H1 (cell line): ENCODE measurements around the gene TRAPPC5. TPM values are rescaled to one million over a fixed set of nuclear protein-coding genes. Genes with fewer than 3 reads are reported as not detected.

Experiments used
- CTCF ChIA-PET: fragments of 300-600 bp; sonication (Branson Sonifier 250); formaldehyde crosslinking; loops from one replicate; lab custom pipeline; 2021; ENCODE audit not compliant: partially characterized antibody; lab: Charles Lee
- POLR2A ChIA-PET: fragments of 300-600 bp; sonication (Branson Sonifier 250); formaldehyde crosslinking; loops from one replicate; lab custom pipeline; 2021; ENCODE audit warnings: inconsistent platforms; ENCODE audit not compliant: partially characterized antibody; lab: Charles Lee
- DNase-seq, 2 experiments: peaks; one replicate each; pipeline versions ENCODE4 v3.0.0 to v3.0.0-alpha.2; 2010 to 2022; ENCODE audit warnings: low spot score in 2 of 2, low read depth in 1 of 2, mixed read lengths in 1 of 2
- FAIRE-seq: peaks from 2 replicates; lab custom pipeline; 2011; peaks lifted over from hg19 to GRCh38; lab: Jason Lieb, UNC
- H2AFZ ChIP-seq: 2 replicates; pipeline ENCODE4 v1.8.1; 2012; ENCODE audit warnings: low read length, inconsistent platforms
- H2AK5ac ChIP-seq: 2 replicates; pipeline ENCODE4 v1.6.1; 2013; ENCODE audit warnings: low read depth, low read length
- H2BK120ac ChIP-seq: replicated peaks from 2 replicates; pipeline ENCODE3; 2013; ENCODE audit warnings: low read depth, low read length, inconsistent platforms
- H2BK12ac ChIP-seq: 2 replicates; pipeline ENCODE4 v1.6.1; 2013; ENCODE audit warnings: low read depth, low read length
- H2BK15ac ChIP-seq: 2 replicates; pipeline ENCODE4 v1.6.1; 2013; ENCODE audit warnings: low read length
- H2BK20ac ChIP-seq: 2 replicates; pipeline ENCODE4 v1.6.1; 2013; ENCODE audit warnings: low read length
- H2BK5ac ChIP-seq: 2 replicates; pipeline ENCODE4 v1.6.1; 2013; ENCODE audit warnings: low read depth, low read length
- H3K14ac ChIP-seq: 2 replicates; pipeline ENCODE4 v1.6.1; 2013; ENCODE audit warnings: inconsistent platforms; ENCODE audit not compliant: insufficient read length
- H3K18ac ChIP-seq: 2 replicates; pipeline ENCODE4 v1.6.1; 2013; ENCODE audit warnings: low read length; ENCODE audit errors: extremely low read depth
- H3K23ac ChIP-seq: 2 replicates; pipeline ENCODE4 v1.6.1; 2013; ENCODE audit warnings: inconsistent platforms; ENCODE audit not compliant: insufficient read length
- H3K23me2 ChIP-seq: 2 replicates; pipeline ENCODE4 v1.6.1; 2013; ENCODE audit warnings: low read depth, low read length
- H3K27ac ChIP-seq: 2 replicates; pipeline ENCODE4 v1.6.1; 2011; ENCODE audit warnings: low read depth, low read length, inconsistent platforms
- H3K27me3 ChIP-seq, 4 experiments: replicated peaks in 1 of 4; 1 replicate in 1 of 4; 2 replicates in 3 of 4; pipeline versions ENCODE4 v1.6.1 to v1.8.1; 2011 to 2013; ENCODE audit warnings: low read length in 3 of 4, mild to moderate bottlenecking in 3 of 4, inconsistent platforms in 2 of 4, mixed read lengths in 2 of 4, moderate library complexity in 1 of 4; ENCODE audit not compliant: control insufficient read depth in 3 of 4, insufficient read depth in 3 of 4; ENCODE audit errors: extremely low read depth in 1 of 4
- H3K36me3 ChIP-seq, 4 experiments: 2 replicates each; pipeline versions ENCODE4 v1.6.1 to v1.8.1; 2011 to 2013; ENCODE audit warnings: mild to moderate bottlenecking in 4 of 4, low read length in 3 of 4, moderate library complexity in 2 of 4, control low read depth in 1 of 4, inconsistent platforms in 1 of 4; ENCODE audit not compliant: insufficient read depth in 4 of 4, control insufficient read depth in 2 of 4
- H3K4ac ChIP-seq: replicated peaks from 2 replicates; pipeline ENCODE3; 2013; ENCODE audit warnings: low read length, low read depth, mixed read lengths, inconsistent platforms; ENCODE audit not compliant: insufficient read length
- H3K4me1 ChIP-seq, 4 experiments: replicated peaks in 1 of 4; 1 replicate in 1 of 4; 2 replicates in 3 of 4; pipeline versions ENCODE4 v1.6.1 to v1.8.1; 2011 to 2013; ENCODE audit warnings: low read length in 3 of 4, inconsistent platforms in 2 of 4, mixed read lengths in 1 of 4; ENCODE audit not compliant: insufficient read depth in 4 of 4, control insufficient read depth in 3 of 4
- H3K4me2 ChIP-seq, 2 experiments: 2 replicates each; pipeline versions ENCODE4 v1.6.1 to v1.8.1; 2011 to 2013; ENCODE audit warnings: low read depth in 2 of 2, low read length in 2 of 2, control low read depth in 1 of 2, inconsistent platforms in 1 of 2, mild to moderate bottlenecking in 1 of 2; ENCODE audit not compliant: insufficient read depth in 1 of 2
- H3K4me3 ChIP-seq, 4 experiments: fragments of 200-600, 300-600 bp in 1 of 4; sonication (generic), shearing (Covaris generic), sonication (Bioruptor Twin) in 1 of 4; 2 replicates each; pipeline versions ENCODE4 v1.5.1 to v1.8.1; 2011 to 2016; ENCODE audit warnings: low read length in 4 of 4, low read depth in 3 of 4, control low read depth in 2 of 4, inconsistent platforms in 2 of 4, mild to moderate bottlenecking in 2 of 4, mixed read lengths in 1 of 4, moderate library complexity in 1 of 4; ENCODE audit not compliant: insufficient read depth in 2 of 4; ENCODE audit errors: extremely low read depth in 1 of 4
- H3K56ac ChIP-seq: replicated peaks from 2 replicates; pipeline ENCODE3; 2013; ENCODE audit warnings: low read depth, mild to moderate bottlenecking, mixed read lengths, low read length, inconsistent platforms; ENCODE audit not compliant: insufficient read length
- H3K79me1 ChIP-seq: 2 replicates; pipeline ENCODE4 v1.6.1; 2013; ENCODE audit warnings: low read depth, low read length, control low read depth
- H3K79me2 ChIP-seq, 2 experiments: 2 replicates each; pipeline versions ENCODE4 v1.6.1 to v1.8.1; 2012 to 2013; ENCODE audit warnings: low read length in 2 of 2, mild to moderate bottlenecking in 2 of 2, inconsistent platforms in 1 of 2; ENCODE audit not compliant: insufficient read depth in 2 of 2, control insufficient read depth in 1 of 2
- H3K9ac ChIP-seq, 4 experiments: replicated peaks in 1 of 4; 1 replicate in 1 of 4; 2 replicates in 3 of 4; pipeline versions ENCODE4 v1.6.1 to v1.8.1; 2011 to 2013; ENCODE audit warnings: low read depth in 3 of 4, low read length in 3 of 4, control low read depth in 2 of 4, mild to moderate bottlenecking in 2 of 4, moderate library complexity in 2 of 4, inconsistent platforms in 1 of 4; ENCODE audit errors: extremely low read depth in 1 of 4
- H3K9me3 ChIP-seq, 2 experiments: 2 replicates each; pipeline versions ENCODE4 v1.6.1 to v1.8.1; 2012 to 2013; ENCODE audit warnings: mild to moderate bottlenecking in 2 of 2, moderate library complexity in 2 of 2, control low read depth in 1 of 2, inconsistent platforms in 1 of 2, low read depth in 1 of 2, low read length in 1 of 2, mixed read lengths in 1 of 2; ENCODE audit not compliant: insufficient read depth in 2 of 2
- H4K20me1 ChIP-seq, 2 experiments: replicated peaks in 1 of 2; 2 replicates each; pipeline versions ENCODE3 to v1.8.1; 2011 to 2013; ENCODE audit warnings: inconsistent platforms in 2 of 2, low read length in 2 of 2, mild to moderate bottlenecking in 1 of 2; ENCODE audit not compliant: insufficient read depth in 2 of 2, control insufficient read depth in 1 of 2
- H4K5ac ChIP-seq: 2 replicates; pipeline ENCODE4 v1.6.1; 2013; ENCODE audit warnings: low read length, low read depth, mixed read lengths, inconsistent platforms; ENCODE audit not compliant: insufficient read length
- H4K8ac ChIP-seq: 2 replicates; pipeline ENCODE4 v1.8.0; 2013; ENCODE audit warnings: mild to moderate bottlenecking, moderate library complexity, low read length, inconsistent platforms; ENCODE audit not compliant: insufficient read depth; ENCODE audit errors: extremely low read depth
- H4K91ac ChIP-seq: replicated peaks from 2 replicates; pipeline ENCODE3; 2013; ENCODE audit warnings: low read length, mixed read lengths, inconsistent platforms; ENCODE audit not compliant: insufficient read length
- ASH2L ChIP-seq: fragments of 200-600, 300-600 bp; sonication (generic); IDR thresholded peaks from one replicate; pipeline ENCODE4 v1.7.1; 2017; ENCODE audit warnings: low read length
- BCL11A ChIP-seq, 2 experiments: IDR thresholded peaks; one replicate each; pipeline ENCODE4 v1.6.1; 2011; ENCODE audit warnings: low read depth in 2 of 2, low read length in 2 of 2, mild to moderate bottlenecking in 2 of 2
- CBX8 ChIP-seq: fragments of 300-800, 300-1000 bp; sonication (generic); IDR thresholded peaks from 2 replicates; pipeline ENCODE4 v1.7.1; 2016; ENCODE audit warnings: low read depth, low read length, borderline replicate concordance
- CREB1 ChIP-seq: IDR thresholded peaks from 2 replicates; pipeline ENCODE4 v1.6.1; 2012; ENCODE audit warnings: inconsistent platforms
- EZH2 ChIP-seq: fragments of 200-600 bp; sonication (generic); IDR thresholded peaks from 2 replicates; pipeline ENCODE4 v1.7.1; 2012; ENCODE audit warnings: low read depth, mild to moderate bottlenecking, moderate library complexity, low read length, inconsistent platforms; ENCODE audit not compliant: severe bottlenecking
- TAF7 ChIP-seq: optimal IDR thresholded peaks from 2 replicates; pipeline ENCODE3; 2011; ENCODE audit warnings: low read depth, mild to moderate bottlenecking, inconsistent platforms, low read length, moderate library complexity, borderline replicate concordance
- TEAD4 ChIP-seq: IDR thresholded peaks from 2 replicates; pipeline ENCODE4 v1.6.1; 2012; ENCODE audit warnings: low read depth, low read length, inconsistent platforms, mixed read lengths
- ZNF274 ChIP-seq: IDR thresholded peaks from 2 replicates; pipeline ENCODE4 v1.7.0; 2012; ENCODE audit warnings: low read length, borderline replicate concordance; ENCODE audit errors: extremely low read depth
- WGBS, 2 experiments: shearing (Covaris generic) in 1 of 2; methylation state at CpG; one replicate each; pipeline versions ENCODE4 v1.1.6 to v1.1.7; 2013 to 2015; ENCODE audit warnings: low lambda C conversion rate in 2 of 2, mixed read lengths in 2 of 2, inconsistent platforms in 1 of 2, low coverage in 1 of 2, missing lambda C conversion rate in 1 of 2; ENCODE audit not compliant: insufficient replicate concordance in 2 of 2, insufficient coverage in 1 of 2, insufficient read length in 1 of 2; ENCODE audit errors: extremely low coverage in 1 of 2, missing lambda C conversion rate in 1 of 2; 5-methylcytosine and 5-hydroxymethylcytosine counted together
- polyA plus RNA-seq, 7 experiments: library from polyadenylated mRNA; depleted of rRNA in 3 of 7; stranded (reverse) in 5 of 7; unstranded in 2 of 7; fragments of >200 nt in 5 of 7; fragments of 200-250 nt in 2 of 7; gene quantifications; 1 replicate in 5 of 7; 2 replicates in 1 of 7; 4 replicates in 1 of 7; pipeline versions ENCODE4 v1.2.1 to v1.2.3, GENCODE V29; 2011 to 2013; ENCODE audit warnings: missing spikeins in 2 of 7, mixed read lengths in 2 of 7
- total RNA-seq: library from RNA; stranded (reverse); fragmentation: NEBNext Ultra II Directional; extraction: Animal tissue kit (Norgen Biotek cat#: 25700); gene quantifications from 2 replicates; pipeline ENCODE4 v1.2.1, GENCODE V29; 2021

The TRAPPC5 gene
- total and polyA plus RNA-seq, 2 of the 8 experiments (the other 6 are each of a cell fraction or from before 2014, with no cell fraction given): 109 to 120 TPM

- 97% methylated on average over 12 of the region's 12 CpGs; no CpG with 5 or more reads in 1 of the 2 experiments for WGBS, 2 experiments
- no peaks in the 10 kb centered on the region; a peak in 1 of 4 replicates for H3K9me3 ChIP-seq
Measured at GRCh38 chr19:7638802-7639465, 41.7 kb upstream of the TRAPPC5 start.

More at GRCh38 chr19:7638802-7639465, 41.7 kb upstream of the TRAPPC5 start:
- Histone ChIP-seq H2BK12ac (no peak overlapping the region), H2BK5ac (no peak overlapping the region), H4K91ac (no peak overlapping the region), H3K14ac (no peak overlapping the region), H2AFZ (no peak overlapping the region), H3K79me2 (peaks cover 0 to 3% of the 10 kb centered on the region in 2 experiments; a peak in 1 of 4 replicates), H3K4me3 (no peak overlapping the region), H3K23ac (no peak overlapping the region), H2AK5ac (no peak overlapping the region), H3K56ac (no peak overlapping the region), H3K79me1 (no peaks in the 10 kb centered on the region; the same call in 1 of the 2 replicates), H3K27me3 (peaks cover 3 to 19% (median 16%) of the 10 kb centered on the region in 4 experiments), H2BK120ac (no peak overlapping the region), H3K9ac (no peak overlapping the region), H4K5ac (no peak overlapping the region), H2BK20ac (no peak overlapping the region), H3K36me3 (peaks cover 0 to 6% (median 0%) of the 10 kb centered on the region in 4 experiments; a peak in 2 of 8 replicates), H3K4me1 (peaks cover 0 to 10% (median under 1%) of the 10 kb centered on the region in 4 experiments; a peak in 3 of 7 replicates), H4K8ac (no peak overlapping the region), H3K27ac (no peak overlapping the region), H3K4ac (no peak overlapping the region), H3K4me2 (no peak overlapping the region), H4K20me1 (peaks cover under 1 to 15% of the 10 kb centered on the region in 2 experiments), H3K18ac (no peak overlapping the region), H2BK15ac (no peak overlapping the region), H3K23me2 (peaks cover 5% of the 10 kb centered on the region; the same call in 1 of the 2 replicates)
- FAIRE-seq (no peak), DNase-seq (no peak)
- TF ChIP-seq EZH2 (no peak), BCL11A (IDR thresholded peaks at IDR 0.05; ENCODE audit: low read depth in 2 of 2, low read length in 2 of 2) (no peak), CBX8 (no peak), CREB1 (no peak), ZNF274 (no peak), TEAD4 (no peak), TAF7 (no peak), ASH2L (no peak)
- POLR2A ChIA-PET: interaction anchor here (0.5 to 2.0 kb wide), 5 partner anchors 10 to 234 kb away, joined by 3 to 8 read pairs (median 4); partner anchors contain the start of genes PET100, TRAPPC5 and XAB2
- CTCF ChIA-PET: interaction anchor here (1.4 to 1.8 kb wide), 2 partner anchors 10 to 70 kb away, joined by 4 to 8 read pairs; partner anchors contain the start of genes PET100 and XAB2
